NCI-H2196 treated with DMSO at 0.1 percent for 48 hours (cell line): Measurements from ENCODE around the gene PRR5.

ENCODE experiments used
- DNase-seq: peaks from one replicate; lab custom pipeline; 2025; ENCODE audit not compliant: unreplicated experiment; lab: John Stamatoyannopoulos, UW

Gene PRR5

DNA sequence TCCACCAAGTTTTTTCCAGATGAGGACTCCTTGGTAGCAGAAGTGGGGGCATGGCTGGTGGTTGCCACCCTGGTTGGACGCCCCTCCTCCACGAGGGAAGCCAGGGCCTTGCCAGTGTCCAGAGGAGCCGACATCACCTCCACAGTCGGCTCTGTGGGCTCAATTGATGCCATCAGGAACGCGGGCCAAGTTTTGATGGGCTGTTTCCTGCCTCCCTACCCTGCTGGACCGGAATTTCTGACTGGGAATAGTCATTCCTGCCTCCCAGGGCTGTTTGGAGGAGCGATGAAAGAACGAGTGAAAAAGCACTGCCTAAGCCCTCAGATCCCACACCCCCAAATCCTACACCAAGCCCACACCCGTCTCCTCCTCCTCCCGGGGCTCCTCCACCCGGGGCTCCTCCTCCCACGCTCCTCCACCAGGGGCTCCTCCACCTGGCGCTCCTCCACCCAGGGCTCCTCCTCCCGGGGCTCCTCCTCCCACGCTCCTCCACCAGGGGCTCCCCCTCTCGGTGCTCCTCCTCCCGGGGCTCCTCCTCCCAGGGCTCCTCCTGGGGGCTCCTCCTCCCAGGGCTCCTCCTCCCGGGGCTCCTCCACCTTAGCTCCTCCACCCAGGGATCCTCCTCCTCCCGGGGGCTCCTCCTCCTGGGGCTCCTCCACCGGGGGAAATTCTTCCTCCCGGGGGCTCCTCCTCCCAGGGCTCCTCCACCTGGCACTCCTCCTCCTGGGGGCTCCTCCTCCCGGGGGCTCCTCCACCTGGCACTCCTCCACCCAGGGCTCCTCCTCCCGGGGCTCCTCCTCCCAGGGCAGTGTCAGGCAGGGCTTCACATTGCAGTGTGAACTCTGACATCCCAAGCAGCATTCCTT is 10.0 kb upstream of the PRR5 start:
- DNase-seq = no peak

DNA sequence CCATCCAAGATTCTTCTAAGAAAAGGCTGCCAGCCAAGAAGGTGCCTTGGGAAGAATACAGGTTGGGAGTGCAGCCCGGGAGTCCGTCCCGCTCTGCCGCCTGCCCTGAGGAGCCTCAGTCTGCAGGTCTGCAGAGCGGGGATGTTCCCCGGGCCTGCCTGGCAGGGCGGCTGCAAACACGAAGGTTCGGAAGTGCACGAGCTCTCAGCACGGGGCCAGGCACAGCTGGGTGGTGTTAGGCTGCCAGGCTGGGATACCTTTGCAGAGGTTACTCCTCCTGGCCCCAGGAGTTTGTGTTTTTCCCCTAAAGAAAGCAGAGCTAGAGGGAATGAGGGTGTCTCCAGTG is 9.4 kb upstream of the PRR5 start:
- no peak for DNase-seq

DNA sequence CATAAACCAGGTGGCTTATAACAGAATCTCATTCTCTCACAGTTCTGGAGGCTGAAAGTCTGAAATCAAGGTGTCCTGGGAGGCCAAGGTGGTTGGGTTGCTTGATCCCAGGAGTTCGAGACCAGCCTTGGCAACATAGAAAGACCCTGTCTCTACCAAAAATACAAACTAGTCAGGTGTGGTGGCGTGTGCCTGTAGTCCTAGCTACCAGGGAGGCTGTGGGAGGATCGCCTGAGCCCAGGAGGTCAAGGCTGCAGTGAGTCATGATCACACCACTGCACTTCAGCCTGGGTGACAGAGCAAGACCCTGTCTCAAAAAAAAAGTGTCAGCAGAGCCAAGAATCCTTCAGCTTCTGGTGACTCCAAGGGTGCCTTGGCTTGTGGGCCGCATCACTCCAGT is 8.9 kb upstream of the PRR5 start:
- DNase-seq = no peak

DNA sequence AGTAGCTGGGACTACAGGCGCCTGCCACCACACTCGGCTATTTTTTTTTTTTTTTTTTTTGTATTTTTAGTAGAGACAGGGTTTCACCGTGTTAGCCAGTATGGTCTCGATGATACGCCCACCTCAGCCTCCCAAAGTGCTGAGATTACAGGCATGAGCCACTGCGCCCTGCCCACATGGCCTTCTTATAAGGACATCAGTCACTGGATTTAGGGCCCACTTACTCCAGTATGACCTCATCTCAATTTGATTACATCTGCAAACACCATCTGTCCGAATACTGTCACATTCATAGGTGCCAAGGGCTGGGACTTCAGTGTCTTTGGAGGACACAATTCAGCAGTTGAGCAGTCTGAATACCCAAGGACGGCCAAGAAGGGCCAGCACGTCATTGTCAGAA is 8.2 kb upstream of the PRR5 start:
- DNase-seq = no peak

DNA sequence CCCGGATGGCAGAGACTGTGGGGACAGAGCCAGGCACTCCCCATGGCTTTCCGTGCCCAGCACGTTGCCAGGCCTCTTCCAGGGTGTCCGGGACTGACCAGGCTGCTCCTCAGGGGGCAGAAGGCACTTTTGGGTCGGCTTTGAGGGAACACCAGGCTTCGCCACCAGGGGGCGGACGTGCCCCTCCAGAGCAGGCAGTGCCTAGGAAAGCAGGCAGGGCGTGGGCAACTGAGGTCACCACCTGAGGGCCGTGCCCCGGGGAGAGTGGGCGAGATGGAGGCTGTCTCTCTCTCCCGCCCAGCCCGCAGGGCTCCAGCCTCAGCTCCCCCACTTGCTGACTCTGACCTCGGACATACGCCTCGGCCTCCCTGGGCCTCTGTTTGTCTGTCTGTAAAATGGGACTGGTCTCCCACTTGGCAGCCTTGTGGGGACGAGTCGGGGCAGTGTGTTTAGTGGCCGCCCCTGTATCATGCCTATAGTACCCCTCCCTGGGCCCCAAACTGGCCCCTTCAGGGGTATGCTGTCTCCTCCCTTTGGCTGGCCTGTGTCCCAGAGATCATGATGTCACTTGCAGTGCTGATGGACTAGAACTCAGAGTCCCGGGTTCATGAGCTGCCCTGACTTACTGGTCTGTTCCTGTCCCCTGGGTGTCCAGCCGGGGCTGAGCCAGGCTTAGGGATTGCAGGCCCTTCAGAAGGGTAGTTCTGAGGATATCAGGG is 4.4 kb upstream of the PRR5 start:
- peak; percentile 37 for DNase-seq

DNA sequence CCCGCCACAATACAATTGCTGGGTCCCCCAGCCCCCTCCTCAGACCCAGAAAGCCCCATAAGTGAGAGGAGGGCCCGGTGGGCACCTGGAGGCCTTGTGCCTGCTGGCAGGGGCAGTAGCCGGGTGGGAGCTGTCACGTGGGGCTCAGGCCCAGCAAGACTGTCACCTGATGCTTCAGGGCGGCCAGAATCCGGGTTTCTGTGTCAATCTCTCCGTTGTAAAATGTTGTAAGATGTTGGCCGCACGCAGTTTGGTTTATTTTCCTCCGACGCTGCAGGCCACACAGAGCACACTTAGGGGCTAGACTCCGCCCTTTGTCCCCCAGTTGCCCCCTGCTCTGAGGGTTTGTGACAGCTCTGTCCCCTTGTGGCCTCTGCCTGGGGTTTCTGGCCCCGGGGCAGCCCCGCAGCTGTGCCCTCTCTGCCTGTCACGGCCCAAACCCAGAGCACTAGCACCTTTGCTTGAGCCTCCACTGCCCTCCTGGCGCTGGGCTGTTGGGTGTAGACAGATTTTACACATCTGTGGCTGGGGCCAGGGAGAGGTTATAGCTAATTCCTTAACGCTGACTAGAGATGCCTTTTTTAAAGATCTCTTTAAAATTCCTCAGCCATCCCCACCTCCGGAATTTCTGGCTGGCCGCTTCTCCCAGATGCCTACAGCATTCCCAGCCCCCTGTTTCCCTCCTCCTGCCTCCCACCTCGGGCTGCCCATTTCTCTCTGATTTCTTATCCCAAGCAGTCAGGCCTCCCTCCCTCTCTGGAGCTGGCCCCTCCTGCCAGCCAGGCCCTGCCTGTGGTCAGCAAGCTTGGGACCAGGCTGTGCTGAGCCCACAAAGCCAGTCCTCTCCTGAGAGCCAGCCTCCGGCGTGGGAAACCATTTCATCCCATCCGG is 3.2 kb upstream of the PRR5 start:
- no peak for DNase-seq

DNA sequence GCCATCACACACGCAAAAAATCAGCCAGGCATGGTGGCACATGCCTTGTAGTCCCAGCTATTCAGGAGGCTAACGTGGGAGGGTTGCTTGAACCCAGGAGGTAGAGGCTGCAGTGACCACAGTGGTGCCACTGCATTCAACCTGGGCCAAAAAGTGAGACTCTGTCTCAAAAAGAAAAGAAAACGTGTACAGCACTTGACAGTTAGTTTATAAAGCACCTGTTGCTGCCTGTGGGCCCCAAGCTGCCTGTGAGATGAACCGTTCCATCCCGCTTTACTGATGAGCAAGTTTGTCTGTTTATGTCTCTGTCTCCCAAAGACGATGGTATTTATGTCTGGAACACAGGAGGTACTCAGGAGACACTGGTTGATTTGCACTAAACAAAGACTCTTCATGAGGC is 1.5 kb upstream of the PRR5 start:
- no peak for DNase-seq

DNA sequence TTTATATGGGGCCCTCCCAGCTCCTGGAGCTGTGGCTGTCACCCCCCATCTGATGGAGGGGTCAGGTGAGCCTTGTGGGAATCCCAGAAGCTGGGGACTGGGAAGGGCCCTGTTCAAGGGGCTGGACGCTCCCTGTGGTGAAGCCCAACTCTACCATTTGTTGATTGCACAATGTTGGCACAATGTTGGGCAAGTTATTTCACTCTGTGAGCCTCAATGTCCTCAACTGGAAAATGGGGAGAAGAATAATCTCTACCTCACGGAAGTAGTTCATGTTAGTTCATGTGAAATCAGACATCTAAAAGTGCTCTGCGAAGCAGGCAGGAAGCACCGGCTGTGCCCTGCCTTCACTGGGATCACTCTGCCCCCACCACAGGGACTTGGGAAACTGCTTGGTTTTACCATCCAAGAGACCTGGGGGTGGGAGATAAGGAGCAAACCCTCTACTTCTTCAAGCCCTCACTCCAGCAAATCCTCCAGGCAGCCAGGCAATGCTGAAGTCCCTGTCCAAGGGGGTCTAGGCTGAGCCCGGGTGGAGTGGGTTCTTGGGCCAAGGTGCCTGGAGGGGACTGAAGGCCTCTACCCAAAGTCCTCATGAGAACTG is 715 bp upstream of the PRR5 start:
- no peak for DNase-seq

DNA sequence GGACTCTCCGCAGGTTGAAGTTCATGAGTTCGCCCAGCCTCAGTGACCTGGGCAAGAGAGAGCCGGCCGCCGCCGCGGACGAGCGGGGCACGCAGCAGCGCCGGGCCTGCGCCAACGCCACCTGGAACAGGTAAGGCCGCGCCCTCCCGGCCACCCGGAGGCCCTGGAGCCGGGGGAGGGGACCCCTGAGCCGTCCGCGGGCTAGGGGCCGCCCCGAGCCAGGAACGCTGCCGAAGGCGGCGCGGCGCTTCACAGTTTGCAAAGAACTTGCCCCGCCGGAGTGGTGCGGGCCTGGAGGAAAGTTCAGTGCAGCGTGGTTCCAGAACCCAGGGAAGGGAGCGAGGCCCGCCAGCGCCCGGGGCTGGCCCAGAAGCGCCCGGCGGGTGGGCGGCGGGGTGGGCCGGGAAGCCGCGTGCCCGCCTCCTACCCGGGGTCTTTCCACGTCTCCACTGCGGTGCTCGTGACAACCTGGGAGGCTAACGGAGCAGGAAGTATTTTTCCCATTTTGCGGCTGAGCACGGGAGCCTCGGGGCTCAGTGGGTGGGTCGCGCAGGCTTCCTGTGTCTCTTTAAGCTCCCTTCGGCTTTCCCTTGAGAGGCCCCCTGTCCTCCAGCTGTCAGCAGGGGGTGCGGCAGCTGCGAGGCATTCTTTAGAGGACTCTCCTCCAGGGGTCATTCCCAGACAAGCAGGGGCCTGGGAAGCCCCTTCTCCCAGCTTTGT is 635 bp downstream of the PRR5 start:
- no peak for DNase-seq

DNA sequence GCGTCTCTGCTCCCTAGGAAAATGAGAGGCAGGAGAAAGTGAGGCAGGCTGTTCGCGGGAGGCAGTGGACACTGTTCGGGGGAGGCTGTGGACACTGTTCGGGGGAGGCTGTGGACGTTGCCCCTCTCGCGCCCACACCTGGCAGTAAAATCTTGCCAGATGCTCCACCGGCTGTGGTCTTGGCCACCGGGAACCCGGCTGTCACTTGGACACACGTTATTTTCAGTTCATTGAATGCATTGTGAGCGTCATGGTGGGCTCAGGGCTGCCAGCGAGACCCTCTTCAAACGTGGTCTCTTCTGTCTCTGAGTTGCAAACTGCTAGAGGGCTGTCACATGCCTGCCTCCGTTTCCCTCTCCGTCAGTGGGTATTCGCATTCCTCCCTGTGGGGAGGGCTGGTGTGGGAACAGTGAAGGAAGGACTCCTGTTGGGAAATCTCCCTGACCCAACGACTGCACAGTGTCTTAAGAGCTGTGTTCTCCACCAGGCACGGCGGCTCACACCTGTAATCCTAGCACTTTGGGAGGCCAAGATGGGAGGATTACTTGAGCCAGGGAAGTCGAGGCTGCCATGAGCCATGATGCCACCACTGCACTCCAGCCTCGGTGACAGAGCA is 1.4 kb downstream of the PRR5 start:
- no peak for DNase-seq

DNA sequence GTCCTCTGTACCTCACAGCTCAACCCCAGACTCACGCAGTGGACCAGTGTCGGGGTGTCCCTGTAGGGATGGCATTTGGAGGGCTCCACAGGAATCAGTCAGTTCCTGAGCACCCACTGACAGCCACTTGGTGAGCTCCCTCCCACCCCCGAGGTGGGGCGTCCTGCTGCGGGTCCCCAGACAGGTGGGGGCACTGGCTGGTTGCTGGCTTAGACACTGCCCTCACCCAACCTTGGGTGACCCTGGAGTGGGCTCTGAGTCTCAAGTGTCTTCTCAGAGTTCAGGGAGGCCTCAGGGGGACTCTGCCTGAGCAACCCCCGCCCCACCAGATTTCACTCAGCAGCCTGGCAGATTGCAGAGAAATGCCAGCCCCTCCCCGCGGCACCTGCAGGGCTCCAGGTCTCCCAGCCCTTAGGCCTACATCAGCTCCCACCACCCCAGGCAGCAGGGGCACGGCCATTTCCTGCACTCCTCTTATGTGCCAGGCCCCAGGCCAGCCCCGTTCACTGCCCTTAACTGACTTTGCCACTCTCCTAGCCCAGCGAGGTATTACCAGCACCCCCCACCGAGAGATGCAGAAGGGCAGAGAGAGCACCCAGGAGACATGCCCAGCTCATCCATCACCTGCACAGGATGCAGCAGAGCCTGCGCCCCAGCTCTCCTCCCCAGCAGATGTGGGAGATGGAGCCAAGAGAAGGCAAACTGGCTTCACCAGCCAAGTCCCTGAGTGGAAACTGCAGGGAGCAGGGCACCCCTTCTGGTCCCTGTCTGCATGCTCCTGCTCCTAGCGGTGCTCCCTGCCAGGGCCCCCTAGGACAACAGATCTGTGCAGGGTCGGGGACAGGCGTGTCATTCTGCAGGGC is 2.4 kb downstream of the PRR5 start:
- DNase-seq = no peak

DNA sequence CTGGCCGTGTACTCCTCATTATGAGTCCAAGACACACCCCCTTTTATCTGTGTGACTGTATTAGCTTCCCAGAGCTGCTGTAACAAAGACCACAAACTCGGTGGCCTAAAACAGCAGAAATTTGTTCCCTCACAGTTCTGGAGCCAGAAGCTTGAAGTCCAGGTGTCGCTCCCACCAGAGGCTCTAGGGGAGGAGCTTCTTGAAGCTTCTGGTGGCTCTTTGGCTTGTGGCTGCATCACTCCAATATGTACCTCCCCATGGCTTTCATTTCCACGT is 3.0 kb downstream of the PRR5 start:
- DNase-seq = no peak

DNA sequence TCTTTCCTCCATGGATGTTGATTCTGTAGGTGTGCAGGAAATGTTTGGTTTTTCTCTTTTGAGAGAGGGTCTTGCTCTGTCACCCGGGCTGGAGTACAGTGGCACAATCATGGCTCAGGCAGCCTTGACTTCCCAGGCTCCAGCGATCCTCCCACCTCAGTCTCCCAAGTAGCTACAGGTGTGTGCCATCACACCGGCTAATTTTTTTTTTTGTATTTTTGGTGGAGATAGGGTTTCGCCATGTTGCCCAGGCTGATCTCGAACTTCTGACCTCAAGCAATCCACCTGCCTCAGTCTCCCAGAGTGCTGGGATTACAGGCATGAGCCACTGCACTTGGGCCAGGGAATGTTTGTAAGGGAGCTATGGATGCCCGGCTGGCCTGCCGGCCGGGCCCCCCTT is 4.5 kb downstream of the PRR5 start:
- no peak for DNase-seq

DNA sequence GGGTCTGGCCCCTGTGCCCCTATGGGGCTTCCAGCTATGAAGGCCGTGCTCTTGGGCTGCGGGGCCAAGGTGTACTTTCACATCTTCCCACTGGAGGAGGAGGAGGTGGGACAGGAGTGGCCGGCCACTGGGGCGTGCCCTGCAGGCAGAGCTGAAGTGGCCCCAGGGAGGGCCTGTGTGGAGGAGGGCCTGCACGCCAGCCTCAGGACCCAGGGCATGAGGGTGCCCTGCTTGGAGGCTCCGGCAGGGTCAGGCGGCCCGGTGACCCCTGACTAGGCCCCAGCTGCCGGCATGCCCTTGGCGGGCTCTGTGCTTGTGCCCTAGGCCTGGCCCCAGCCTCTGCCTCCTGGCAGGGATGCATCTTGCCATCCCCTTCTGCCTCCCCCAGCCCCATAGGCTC is 5.2 kb downstream of the PRR5 start:
- DNase-seq = no peak

DNA sequence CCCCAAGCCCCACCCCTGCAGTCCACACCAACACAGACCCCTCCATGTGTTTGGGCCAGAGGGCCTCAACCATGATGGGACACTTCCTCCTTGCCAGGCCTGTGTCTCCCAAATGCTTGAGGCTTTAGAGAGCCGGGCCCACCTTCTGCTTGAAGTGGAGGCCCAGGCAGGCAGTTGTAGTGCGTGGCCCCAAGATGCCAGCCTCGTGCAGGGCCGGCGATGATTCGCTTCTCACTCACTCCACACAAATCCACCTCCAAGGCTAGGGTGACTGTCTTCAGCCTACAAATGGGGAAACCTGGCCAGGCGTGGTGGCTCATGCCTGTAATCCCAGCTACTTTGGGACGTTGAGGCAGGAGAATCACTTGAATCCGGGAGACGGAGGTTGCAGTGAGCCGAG is 5.7 kb downstream of the PRR5 start:
- DNase-seq = no peak

DNA sequence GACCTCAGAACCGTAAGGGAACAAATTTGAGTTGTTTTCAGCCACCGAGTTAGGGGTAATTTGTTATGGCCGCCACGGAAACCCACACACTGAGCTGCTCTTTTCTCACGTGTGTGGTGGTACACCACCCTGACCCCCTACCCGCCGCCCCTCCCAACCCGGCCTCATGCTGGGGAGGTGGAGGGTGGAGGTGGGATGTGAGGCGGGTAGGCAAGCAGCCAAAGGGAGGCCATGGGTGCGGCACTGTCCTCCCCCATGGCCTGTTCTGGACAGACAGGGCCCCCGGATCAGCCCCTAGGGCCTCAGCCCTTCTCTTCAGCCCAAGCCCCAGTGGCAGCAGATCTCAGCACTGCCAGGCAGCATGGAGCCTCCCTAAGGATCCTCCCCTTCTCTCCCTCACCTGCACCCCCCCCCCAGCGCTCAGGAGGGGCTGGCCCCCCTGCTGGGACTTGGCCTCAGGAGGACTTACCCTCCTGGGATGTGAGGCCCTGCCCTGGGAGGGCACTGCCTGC is 7.9 kb downstream of the PRR5 start:
- no peak for DNase-seq

DNA sequence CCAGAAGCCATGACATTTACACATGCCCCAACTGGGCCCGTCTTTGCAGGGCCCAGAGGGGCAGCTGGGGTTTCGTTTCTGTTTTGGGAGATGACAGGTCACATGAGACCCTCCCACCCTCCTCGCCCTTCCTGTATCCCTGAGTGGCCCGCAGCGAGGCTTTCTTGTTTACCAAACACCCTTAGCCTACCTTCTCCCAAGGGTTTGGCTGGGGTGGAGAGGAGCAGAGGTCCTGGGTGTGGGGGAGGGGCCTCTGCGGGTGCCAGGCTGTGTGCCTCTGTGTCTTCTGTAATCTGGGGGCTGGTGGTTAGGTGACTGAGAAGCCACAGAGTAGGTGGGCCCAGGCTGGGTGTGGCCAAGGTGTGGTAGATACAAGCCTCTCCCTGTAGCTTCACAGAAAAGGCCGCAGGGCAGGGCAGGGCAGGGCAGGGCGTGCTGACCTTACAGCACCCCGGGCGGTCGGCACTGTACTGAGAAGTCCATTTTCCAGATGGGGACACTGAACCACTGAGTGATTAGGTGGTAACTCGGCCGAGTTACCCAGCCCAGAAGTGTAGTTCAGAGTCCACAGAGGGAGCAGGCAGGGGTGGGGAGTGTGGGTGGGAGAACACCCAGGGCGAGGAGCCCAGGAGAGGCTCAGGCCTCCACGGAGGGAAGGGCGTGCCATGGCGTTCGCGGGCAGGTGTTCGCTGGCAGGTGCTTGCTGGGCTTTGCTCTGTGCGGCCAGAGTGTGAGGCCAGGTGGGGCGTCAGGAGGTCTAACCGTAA is 8.7 kb downstream of the PRR5 start:
- peak; percentile 40 for DNase-seq

DNA sequence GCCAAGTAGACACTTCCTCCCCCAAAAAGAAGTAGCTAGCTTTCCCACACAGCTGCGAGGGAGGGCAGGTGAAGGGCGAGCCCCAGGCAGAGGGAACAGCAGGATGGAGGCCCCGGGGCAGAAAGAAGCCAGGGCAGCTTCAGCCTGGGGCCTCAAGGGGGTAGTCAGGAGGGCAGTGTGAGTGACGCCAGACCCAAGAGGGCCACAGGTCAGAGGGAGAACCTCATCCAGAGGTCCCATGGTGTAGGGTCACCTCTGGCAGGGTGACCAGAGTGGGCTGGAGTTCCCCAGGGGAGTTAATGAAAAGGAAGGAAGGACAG is 9.2 kb downstream of the PRR5 start:
- DNase-seq = no peak
